H1 (cell line): ENCODE results near the gene LEKR1. TPM values are rescaled to one million over a fixed set of nuclear protein-coding genes. Genes with fewer than 3 reads are reported as not detected.

Experiments
- CHD7 ChIP-seq: fragments of 300-600 bp; sonication (generic); IDR thresholded peaks from 2 replicates; pipeline ENCODE4 v1.7.1; 2012; ENCODE audit warnings: low read length, moderate library complexity, mild to moderate bottlenecking, inconsistent platforms; ENCODE audit not compliant: insufficient replicate concordance
- JUN ChIP-seq: IDR thresholded peaks from 2 replicates; pipeline ENCODE4 v1.6.1; 2011; ENCODE audit warnings: low read depth, mild to moderate bottlenecking, improper control_type of control experiment, low read length
- KDM5A ChIP-seq: fragments of 200-600 bp; IDR thresholded peaks from 2 replicates; pipeline ENCODE4 v1.7.1; 2012; ENCODE audit warnings: mild to moderate bottlenecking, low read length, inconsistent platforms, mixed read lengths
- YY1 ChIP-seq: IDR thresholded peaks from 2 replicates; pipeline ENCODE4 v1.6.1; 2011; ENCODE audit warnings: low read depth, mild to moderate bottlenecking, low read length
- polyA plus RNA-seq, 7 experiments: library from polyadenylated mRNA; depleted of rRNA in 3 of 7; stranded (reverse) in 5 of 7; unstranded in 2 of 7; fragments of >200 nt in 5 of 7; fragments of 200-250 nt in 2 of 7; gene quantifications; 1 replicate in 5 of 7; 2 replicates in 1 of 7; 4 replicates in 1 of 7; pipeline versions ENCODE4 v1.2.1 to v1.2.3, GENCODE V29; 2011 to 2013; ENCODE audit warnings: missing spikeins in 2 of 7, mixed read lengths in 2 of 7
- total RNA-seq: library from RNA; stranded (reverse); fragmentation: NEBNext Ultra II Directional; extraction: Animal tissue kit (Norgen Biotek cat#: 25700); gene quantifications from 2 replicates; pipeline ENCODE4 v1.2.1, GENCODE V29; 2021

LEKR1 gene
- total and polyA plus RNA-seq, 2 of the 8 experiments (the other 6 are each of a cell fraction or from before 2014, with no cell fraction given) = 0.08 TPM; not detected in 1

GRCh38 chr3:157059661-157060060 is 233.5 kb downstream of the LEKR1 start (continued):
- TF ChIP-seq CHD7 = no peak
- no peak for TF ChIP-seq JUN
- no peak for TF ChIP-seq KDM5A
- no peak for TF ChIP-seq YY1
